Astrocyte (in vitro differentiated cells and primary cell): Measurements from ENCODE around the gene PCDHGA5.

Experiments
- CTCF ChIP-seq: IDR thresholded peaks from 2 replicates; pipeline ENCODE4 v1.5.1; 2011; ENCODE audit warnings: low read depth, mild to moderate bottlenecking, inconsistent platforms, low read length, moderate library complexity; ENCODE audit not compliant: insufficient read depth
- EZH2 ChIP-seq: IDR thresholded peaks from 2 replicates; pipeline ENCODE4 v1.6.1; 2012; ENCODE audit warnings: mild to moderate bottlenecking, low read length, inconsistent platforms; ENCODE audit not compliant: insufficient read depth

GRCh38 chr5:141360685-141361084 lies 3.3 kb upstream of the PCDHGA5 start:
- TF ChIP-seq CTCF (no peak), EZH2 (no peak)
